ENCODE results near the gene LTBP1. TPM values are rescaled to one million over a fixed set of nuclear protein-coding genes. Genes with fewer than 3 reads are reported as not detected.
A peak's percentile ranks its signal among the peaks of the same experiment; 100 is the strongest.
"Not testable (repeated sequence)": the region's sequence is repeated elsewhere in the genome, so short reads cannot be mapped to it uniquely, and the experiment has no call there.

LTBP1 gene
- total RNA-seq, 2 donors from 2014 or later = 19.4 to 23.1 TPM

DNA sequence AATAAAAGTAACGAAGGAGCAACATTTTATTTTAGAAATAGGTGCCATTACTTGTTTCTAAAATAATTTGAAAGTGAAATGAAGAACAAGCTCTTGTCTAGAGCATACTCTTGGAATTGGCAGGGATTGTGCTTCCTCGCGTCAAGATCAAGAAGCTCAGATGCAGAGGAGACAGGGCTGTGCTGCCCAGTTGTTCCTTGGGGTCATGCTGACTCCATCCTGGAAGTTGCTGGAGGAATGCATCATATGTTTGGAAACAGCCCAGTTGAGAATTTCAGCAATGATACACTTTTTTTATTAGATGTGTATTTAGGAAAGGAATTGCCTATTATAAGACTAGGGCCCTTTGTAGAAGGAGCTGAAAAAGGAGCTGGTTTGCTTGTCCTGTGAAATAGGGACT, 17.2 kb downstream of the LTBP1 start:
- Histone ChIP-seq H3K9me3 (no peaks in the 10 kb centered on the region), H3K4me3 (no peak overlapping the region), H3K9ac (ENCODE audit: low read depth in 2 of 2, low read length in 2 of 2) (no peak overlapping the region), H3K4me1 (no peaks in the 10 kb centered on the region), H3K27ac (no peak overlapping the region), H3K36me3 (no peaks in the 10 kb centered on the region), H3K27me3 (no peaks in the 10 kb centered on the region)
- TF ChIP-seq, protein P1, sequence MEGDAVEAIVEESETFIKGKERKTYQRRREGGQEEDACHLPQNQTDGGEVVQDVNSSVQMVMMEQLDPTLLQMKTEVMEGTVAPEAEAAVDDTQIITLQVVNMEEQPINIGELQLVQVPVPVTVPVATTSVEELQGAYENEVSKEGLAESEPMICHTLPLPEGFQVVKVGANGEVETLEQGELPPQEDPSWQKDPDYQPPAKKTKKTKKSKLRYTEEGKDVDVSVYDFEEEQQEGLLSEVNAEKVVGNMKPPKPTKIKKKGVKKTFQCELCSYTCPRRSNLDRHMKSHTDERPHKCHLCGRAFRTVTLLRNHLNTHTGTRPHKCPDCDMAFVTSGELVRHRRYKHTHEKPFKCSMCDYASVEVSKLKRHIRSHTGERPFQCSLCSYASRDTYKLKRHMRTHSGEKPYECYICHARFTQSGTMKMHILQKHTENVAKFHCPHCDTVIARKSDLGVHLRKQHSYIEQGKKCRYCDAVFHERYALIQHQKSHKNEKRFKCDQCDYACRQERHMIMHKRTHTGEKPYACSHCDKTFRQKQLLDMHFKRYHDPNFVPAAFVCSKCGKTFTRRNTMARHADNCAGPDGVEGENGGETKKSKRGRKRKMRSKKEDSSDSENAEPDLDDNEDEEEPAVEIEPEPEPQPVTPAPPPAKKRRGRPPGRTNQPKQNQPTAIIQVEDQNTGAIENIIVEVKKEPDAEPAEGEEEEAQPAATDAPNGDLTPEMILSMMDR (IDR thresholded peaks at IDR 0.05) = no peak
- intact Hi-C loops (cut with DNase I) = no loop called here
- DNase-seq = no peak

DNA sequence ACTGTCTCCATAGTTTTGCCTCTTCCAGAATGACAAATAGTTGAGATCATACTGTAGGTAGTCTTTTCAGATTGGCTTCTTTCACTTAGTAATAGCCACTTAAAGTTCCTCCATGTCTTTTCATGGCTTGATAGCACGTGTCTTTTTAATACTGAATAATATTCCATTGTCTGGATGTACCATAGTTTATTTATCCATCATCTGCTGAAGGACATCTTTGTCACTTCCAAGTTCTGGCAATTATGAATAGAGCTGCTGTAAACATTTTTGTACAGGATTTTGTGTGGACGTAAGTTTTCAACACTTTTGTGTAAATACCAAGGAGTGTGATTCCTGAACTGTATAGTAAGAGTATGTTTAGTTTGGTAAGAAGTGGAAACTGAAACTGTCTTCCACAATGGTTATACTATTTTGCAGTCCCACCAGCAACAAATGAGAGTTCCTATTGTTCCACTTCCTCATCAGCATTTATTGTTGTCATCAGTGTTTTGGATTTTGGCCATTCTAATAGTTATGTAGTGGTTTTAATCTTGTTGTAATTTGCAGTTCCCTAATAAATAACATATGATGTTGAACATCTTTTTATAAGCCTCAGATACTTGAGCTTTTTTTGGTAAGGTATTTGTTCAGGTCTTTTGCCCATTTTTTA, 18.9 kb downstream of the LTBP1 start:
- Histone ChIP-seq H3K27me3 (no peaks in the 10 kb centered on the region), H3K36me3 (no peaks in the 10 kb centered on the region), H3K9me3 (no peaks in the 10 kb centered on the region), H3K4me3 (no peak overlapping the region), H3K27ac (no peak overlapping the region), H3K4me1 (no peaks in the 10 kb centered on the region), H3K9ac (ENCODE audit: low read depth in 2 of 2, low read length in 2 of 2) (no peak overlapping the region)
- TF ChIP-seq, protein P1 (IDR thresholded peaks at IDR 0.05) = no peak
- no peak for DNase-seq
- intact Hi-C loops (cut with DNase I) = no loop called here

DNA sequence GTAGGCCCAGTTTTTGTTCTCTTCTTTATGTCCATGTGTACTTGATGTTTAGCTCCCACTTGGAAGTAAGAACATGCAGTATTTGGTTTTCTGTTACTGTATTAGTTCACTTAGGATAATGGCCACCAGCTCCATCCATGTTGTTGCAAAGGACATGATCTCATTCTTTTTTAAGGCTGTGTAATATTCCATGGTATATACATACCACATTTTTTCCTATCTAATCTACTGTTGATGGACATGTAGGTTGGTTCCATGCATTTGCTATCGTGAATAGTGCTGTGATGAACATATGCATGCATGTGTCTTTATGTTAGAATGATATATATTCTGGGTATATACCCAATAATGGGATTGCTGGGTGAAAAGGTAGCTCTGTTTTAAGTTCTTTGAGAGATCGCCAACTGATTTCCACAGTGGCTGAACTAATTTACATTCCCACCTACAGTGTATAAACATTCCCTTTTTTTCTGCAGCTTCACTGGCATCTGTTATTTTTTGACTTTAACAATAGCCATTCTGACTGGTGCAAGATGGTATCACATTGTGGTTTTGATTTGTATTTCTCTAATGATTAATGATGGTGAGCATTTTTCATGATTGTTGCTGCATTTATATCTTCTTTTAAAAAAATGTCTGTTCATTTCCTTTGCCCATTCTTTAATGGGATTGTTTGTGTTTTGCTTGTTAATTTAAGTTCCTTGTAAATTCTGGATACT, 22.9 kb downstream of the LTBP1 start:
- intact Hi-C loops (cut with DNase I) = no loop called here
- Histone ChIP-seq H3K9me3 (no peaks in the 10 kb centered on the region), H3K27ac (no peak overlapping the region), H3K4me3 (no peak overlapping the region), H3K36me3 (no peaks in the 10 kb centered on the region), H3K4me1 (no peaks in the 10 kb centered on the region), H3K9ac (ENCODE audit: low read depth in 2 of 2, low read length in 2 of 2) (no peak overlapping the region), H3K27me3 (no peaks in the 10 kb centered on the region)
- TF ChIP-seq, protein P1 (IDR thresholded peaks at IDR 0.05) = no peak
- DNase-seq = no peak

DNA sequence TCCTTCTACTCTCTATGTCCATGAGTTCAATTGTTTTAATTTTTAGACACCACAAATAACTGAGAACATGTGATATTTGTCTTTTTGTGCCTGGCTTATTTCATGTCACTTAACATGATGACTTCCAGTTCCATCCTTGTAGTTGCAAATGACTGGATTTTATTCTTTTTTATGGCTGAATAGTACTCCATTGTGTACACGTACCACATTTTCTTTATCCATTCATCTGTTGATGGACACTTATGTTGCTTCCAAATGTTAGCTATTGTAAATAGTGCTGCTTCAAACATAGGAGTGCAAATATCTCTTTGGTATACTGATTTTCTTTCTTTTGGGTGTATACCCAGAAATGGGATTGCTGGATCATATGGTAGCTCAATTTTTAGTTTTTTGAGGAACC, 27.0 kb downstream of the LTBP1 start:
- H3K9ac ChIP-seq (ENCODE audit: low read depth in 2 of 2, low read length in 2 of 2); H3K9me3 ChIP-seq; H3K36me3 ChIP-seq; H3K27ac ChIP-seq; intact Hi-C loops (cut with DNase I); H3K4me3 ChIP-seq; H3K4me1 ChIP-seq; H3K27me3 ChIP-seq; DNase-seq: not testable (repeated sequence)

DNA sequence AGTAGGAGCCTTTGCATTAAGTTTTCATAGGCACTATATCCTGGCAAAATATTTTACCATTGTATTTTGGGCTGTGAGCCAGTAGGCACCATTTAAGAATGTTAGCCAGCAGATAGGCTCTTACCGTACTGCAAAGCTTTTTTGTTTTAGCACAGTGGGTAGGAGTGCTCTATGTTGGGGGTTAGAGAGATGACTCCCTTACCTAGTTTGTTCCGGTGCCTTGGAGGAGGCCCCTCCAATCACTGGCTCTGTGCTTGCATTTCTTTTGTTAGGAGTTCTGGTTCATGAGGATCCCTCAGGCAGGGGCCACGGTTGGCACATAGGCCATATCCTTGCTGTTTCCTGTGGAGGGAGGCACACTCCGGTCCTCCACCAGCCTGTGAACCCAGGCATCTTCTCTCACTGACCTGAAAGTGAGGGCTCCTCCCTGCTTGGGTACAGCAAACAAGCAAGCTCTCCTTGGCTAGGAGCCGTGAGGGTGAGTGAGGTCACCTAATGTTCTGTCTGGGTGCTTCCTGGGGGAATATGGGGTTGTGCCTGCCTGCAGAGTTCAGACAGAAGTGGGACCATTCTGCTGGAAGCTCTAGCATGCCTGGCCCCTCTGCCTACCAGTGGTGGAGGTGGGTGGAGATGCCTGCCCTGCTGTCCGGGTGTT, 29.8 kb downstream of the LTBP1 start:
- H3K4me3 ChIP-seq = no peak overlapping the region

More for the DNA sequence above, 29.8 kb downstream of the LTBP1 start:
- Histone ChIP-seq H3K36me3 (no peaks in the 10 kb centered on the region), H3K27ac (peak overlapping the region; percentile 60), H3K4me1 (peaks cover 6% of the 10 kb centered on the region), H3K9ac (ENCODE audit: low read depth in 2 of 2, low read length in 2 of 2) (peak overlapping the region; percentile 45 to 67), H3K9me3 (no peaks in the 10 kb centered on the region), H3K27me3 (no peaks in the 10 kb centered on the region)
- intact Hi-C loops (cut with DNase I) = no loop called here
- DNase-seq = peak; percentile 53
- TF ChIP-seq, protein P1 (IDR thresholded peaks at IDR 0.05) = no peak
